ENCODE data around the gene TCF4. TPM values are rescaled to one million over a fixed set of nuclear protein-coding genes. Genes with fewer than 3 reads are reported as not detected.

TCF4 gene
- total RNA-seq, 1 experiment from 2014 or later: 93.7 TPM

- TF ChIP-seq CTCF (IDR thresholded peaks at IDR 0.05; ENCODE audit: insufficient read depth in 1 of 2, low read depth in 1 of 2, low read length in 1 of 2, severe bottlenecking in 1 of 2, unreplicated experiment in 1 of 2): no peak
- Histone ChIP-seq H3K9me3 (no peaks in the 10 kb centered on the region), H3K4me1 (no peaks in the 10 kb centered on the region), H3K27me3 (replicated peaks; ENCODE audit: control insufficient read depth, insufficient read depth, low read length) (no peaks in the 10 kb centered on the region), H3K36me3 (ENCODE audit: control insufficient read depth, insufficient read depth, low read length) (no peaks in the 10 kb centered on the region), H3K4me3 (ENCODE audit: low read depth, low read length) (no peak overlapping the region)
- POLR2A ChIA-PET: no interaction called here
- Mint-ChIP-seq H3K27me3 (ENCODE audit: insufficient read depth, unreplicated experiment) (no peaks in the 10 kb centered on the region), H3K9me3 (ENCODE audit: unreplicated experiment) (no peaks in the 10 kb centered on the region), H3K27ac (ENCODE audit: unreplicated experiment) (no peak overlapping the region), H3K4me3 (ENCODE audit: unreplicated experiment) (no peak overlapping the region), H3K4me1 (ENCODE audit: low read depth, unreplicated experiment) (no peaks in the 10 kb centered on the region), H3K36me3 (ENCODE audit: insufficient read depth, unreplicated experiment) (no peaks in the 10 kb centered on the region)
- intact Hi-C loops (cut with micrococcal nuclease; ENCODE audit: unreplicated experiment): no loop called here
- BruUV-seq (replicated peaks): no TSS peak
- CTCF ChIA-PET: no interaction called here
- DNase-seq: no peak
These were observed 135.8 kb downstream of the TCF4 start for GRCh38 chr18:55452123-55452611.

GRCh38 chr18:55449412-55450140, 138.4 kb downstream of the TCF4 start:
- intact Hi-C loops (cut with micrococcal nuclease; ENCODE audit: unreplicated experiment): no loop called here
- DNase-seq: no peak
- Histone ChIP-seq H3K9me3 (no peaks in the 10 kb centered on the region), H3K4me1 (no peaks in the 10 kb centered on the region), H3K36me3 (ENCODE audit: control insufficient read depth, insufficient read depth, low read length) (no peaks in the 10 kb centered on the region), H3K27me3 (replicated peaks; ENCODE audit: control insufficient read depth, insufficient read depth, low read length) (no peaks in the 10 kb centered on the region), H3K4me3 (ENCODE audit: low read depth, low read length) (no peak overlapping the region)
- ChIA-PET CTCF (no interaction called here), POLR2A (no interaction called here)
- Mint-ChIP-seq H3K27ac (ENCODE audit: unreplicated experiment) (no peak overlapping the region), H3K4me3 (ENCODE audit: unreplicated experiment) (no peak overlapping the region), H3K27me3 (ENCODE audit: insufficient read depth, unreplicated experiment) (no peaks in the 10 kb centered on the region), H3K36me3 (ENCODE audit: insufficient read depth, unreplicated experiment) (no peaks in the 10 kb centered on the region), H3K9me3 (ENCODE audit: unreplicated experiment) (peaks cover 13% of the 10 kb centered on the region), H3K4me1 (ENCODE audit: low read depth, unreplicated experiment) (no peaks in the 10 kb centered on the region)
- no peak for TF ChIP-seq CTCF (IDR thresholded peaks at IDR 0.05; ENCODE audit: insufficient read depth in 1 of 2, low read depth in 1 of 2, low read length in 1 of 2, severe bottlenecking in 1 of 2, unreplicated experiment in 1 of 2)
- BruUV-seq (replicated peaks): no TSS peak

- no peak overlapping the region for H3K27ac Mint-ChIP-seq (ENCODE audit: unreplicated experiment)
- CTCF ChIA-PET: no interaction called here
- Histone ChIP-seq H3K36me3 (ENCODE audit: control insufficient read depth, insufficient read depth, low read length) (no peaks in the 10 kb centered on the region), H3K27me3 (replicated peaks; ENCODE audit: control insufficient read depth, insufficient read depth, low read length) (no peaks in the 10 kb centered on the region), H3K4me3 (ENCODE audit: low read depth, low read length) (no peak overlapping the region), H3K9me3 (no peaks in the 10 kb centered on the region), H3K4me1 (no peaks in the 10 kb centered on the region)
- no TSS peak for BruUV-seq (replicated peaks)
- no peak for DNase-seq
- H3K4me1 Mint-ChIP-seq (ENCODE audit: low read depth, unreplicated experiment): no peaks in the 10 kb centered on the region
- POLR2A ChIA-PET: no interaction called here
- H3K9me3 Mint-ChIP-seq (ENCODE audit: unreplicated experiment): peaks cover 13% of the 10 kb centered on the region
- no peak overlapping the region for H3K4me3 Mint-ChIP-seq (ENCODE audit: unreplicated experiment)
- no peaks in the 10 kb centered on the region for H3K27me3 Mint-ChIP-seq (ENCODE audit: insufficient read depth, unreplicated experiment)
- intact Hi-C loops (cut with micrococcal nuclease; ENCODE audit: unreplicated experiment): no loop called here
- H3K36me3 Mint-ChIP-seq (ENCODE audit: insufficient read depth, unreplicated experiment): no peaks in the 10 kb centered on the region
- no peak for TF ChIP-seq CTCF (IDR thresholded peaks at IDR 0.05; ENCODE audit: insufficient read depth in 1 of 2, low read depth in 1 of 2, low read length in 1 of 2, severe bottlenecking in 1 of 2, unreplicated experiment in 1 of 2)
These were observed 139.6 kb downstream of the TCF4 start for GRCh38 chr18:55448420-55448819.

Measured in Caco-2 (cell line).